ENCODE results near the gene ERCC1.
"Not testable (repeated sequence)": the region's sequence is repeated elsewhere in the genome, so short reads cannot be mapped to it uniquely, and the experiment has no call there.

Gene ERCC1

GRCh38 chr19:45419895-45420294 lies 3.8 kb downstream of the ERCC1 start:
- DNase-seq (ENCODE audit: low read depth): no peak
- H3K4me3 ChIP-seq (ENCODE audit: low read depth, low read length): no peak overlapping the region
- TF ChIP-seq, protein P1, sequence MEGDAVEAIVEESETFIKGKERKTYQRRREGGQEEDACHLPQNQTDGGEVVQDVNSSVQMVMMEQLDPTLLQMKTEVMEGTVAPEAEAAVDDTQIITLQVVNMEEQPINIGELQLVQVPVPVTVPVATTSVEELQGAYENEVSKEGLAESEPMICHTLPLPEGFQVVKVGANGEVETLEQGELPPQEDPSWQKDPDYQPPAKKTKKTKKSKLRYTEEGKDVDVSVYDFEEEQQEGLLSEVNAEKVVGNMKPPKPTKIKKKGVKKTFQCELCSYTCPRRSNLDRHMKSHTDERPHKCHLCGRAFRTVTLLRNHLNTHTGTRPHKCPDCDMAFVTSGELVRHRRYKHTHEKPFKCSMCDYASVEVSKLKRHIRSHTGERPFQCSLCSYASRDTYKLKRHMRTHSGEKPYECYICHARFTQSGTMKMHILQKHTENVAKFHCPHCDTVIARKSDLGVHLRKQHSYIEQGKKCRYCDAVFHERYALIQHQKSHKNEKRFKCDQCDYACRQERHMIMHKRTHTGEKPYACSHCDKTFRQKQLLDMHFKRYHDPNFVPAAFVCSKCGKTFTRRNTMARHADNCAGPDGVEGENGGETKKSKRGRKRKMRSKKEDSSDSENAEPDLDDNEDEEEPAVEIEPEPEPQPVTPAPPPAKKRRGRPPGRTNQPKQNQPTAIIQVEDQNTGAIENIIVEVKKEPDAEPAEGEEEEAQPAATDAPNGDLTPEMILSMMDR (IDR thresholded peaks at IDR 0.05; ENCODE audit: control insufficient read depth, extremely low read depth, insufficient read depth): no peak

DNA sequence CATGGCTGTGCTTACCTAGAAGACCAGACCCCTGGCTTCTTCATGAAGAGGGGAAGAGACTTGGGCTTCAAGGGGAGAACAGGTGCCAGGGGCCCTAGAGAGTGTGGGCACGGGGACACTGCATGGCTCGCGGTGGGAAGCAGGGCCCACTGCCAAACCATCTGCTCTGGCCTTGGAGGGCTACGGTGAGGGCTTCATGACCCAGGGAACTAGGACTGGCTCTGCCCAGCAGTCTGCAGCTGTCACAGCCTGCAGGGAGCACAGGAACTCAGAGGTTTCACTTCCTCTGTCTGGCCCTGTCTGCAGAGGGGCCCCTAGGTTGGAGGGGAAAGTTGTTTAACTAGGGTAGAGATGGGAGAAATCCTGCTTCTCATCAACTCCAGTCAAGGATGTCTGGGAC lies 4.3 kb downstream of the ERCC1 start:
- DNase-seq (ENCODE audit: low read depth): no peak
- TF ChIP-seq, protein P1 (IDR thresholded peaks at IDR 0.05; ENCODE audit: control insufficient read depth, extremely low read depth, insufficient read depth): no peak
- no peak overlapping the region for H3K4me3 ChIP-seq (ENCODE audit: low read depth, low read length)

DNA sequence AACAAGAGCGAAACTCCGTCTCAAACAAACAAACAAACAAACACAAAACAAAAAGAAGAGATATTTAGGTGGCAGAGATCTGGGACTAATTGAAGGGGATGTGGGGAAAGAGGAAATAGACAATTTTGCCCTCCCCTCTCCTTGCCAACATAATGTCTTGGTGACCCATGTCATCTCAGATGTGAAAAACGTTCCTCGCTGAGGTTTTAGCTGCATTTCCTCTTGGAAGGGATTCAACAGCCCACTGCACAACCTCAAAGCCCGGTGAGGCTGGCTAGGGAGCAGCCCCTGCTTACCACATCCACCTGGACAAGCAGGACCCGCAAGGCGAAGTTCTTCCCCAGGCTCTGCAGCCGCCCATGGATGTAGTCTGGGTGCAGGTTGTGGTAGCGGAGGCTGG lies 4.9 kb downstream of the ERCC1 start:
- TF ChIP-seq, protein P1 (IDR thresholded peaks at IDR 0.05; ENCODE audit: control insufficient read depth, extremely low read depth, insufficient read depth): no peak
- H3K4me3 ChIP-seq (ENCODE audit: low read depth, low read length): no peak overlapping the region

DNA sequence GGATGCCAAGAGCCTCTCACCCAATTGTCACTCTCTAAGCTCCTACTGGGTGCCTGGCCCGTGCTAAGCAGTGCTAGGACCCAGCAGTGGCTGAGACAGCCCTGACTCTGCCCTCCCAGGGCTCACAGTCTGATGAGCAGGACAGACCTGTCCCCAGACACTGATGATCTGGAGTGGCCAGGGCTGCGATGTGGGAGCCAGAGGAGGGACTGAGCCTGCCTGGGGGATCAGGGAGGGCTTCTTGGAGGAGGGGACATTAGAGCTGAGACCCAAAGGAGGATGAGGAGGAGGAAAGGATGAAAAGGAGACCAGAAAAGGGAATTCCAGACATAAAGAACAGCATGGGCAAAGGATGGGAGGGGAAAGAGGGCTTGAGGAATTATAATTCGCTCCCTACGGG lies 6.6 kb downstream of the ERCC1 start:
- DNase-seq (ENCODE audit: low read depth): no peak
- no peak overlapping the region for H3K4me3 ChIP-seq (ENCODE audit: low read depth, low read length)
- TF ChIP-seq, protein P1 (IDR thresholded peaks at IDR 0.05; ENCODE audit: control insufficient read depth, extremely low read depth, insufficient read depth): no peak

More for the DNA sequence above, 4.9 kb downstream of the ERCC1 start:
- no peak for DNase-seq (ENCODE audit: low read depth)

- no peak overlapping the region for H3K4me3 ChIP-seq (ENCODE audit: low read depth, low read length)
- no peak for DNase-seq (ENCODE audit: low read depth)
- TF ChIP-seq, protein P1 (IDR thresholded peaks at IDR 0.05; ENCODE audit: control insufficient read depth, extremely low read depth, insufficient read depth): no peak
Observed at GRCh38 chr19:45414468-45414867, 9.2 kb downstream of the ERCC1 start.

DNA sequence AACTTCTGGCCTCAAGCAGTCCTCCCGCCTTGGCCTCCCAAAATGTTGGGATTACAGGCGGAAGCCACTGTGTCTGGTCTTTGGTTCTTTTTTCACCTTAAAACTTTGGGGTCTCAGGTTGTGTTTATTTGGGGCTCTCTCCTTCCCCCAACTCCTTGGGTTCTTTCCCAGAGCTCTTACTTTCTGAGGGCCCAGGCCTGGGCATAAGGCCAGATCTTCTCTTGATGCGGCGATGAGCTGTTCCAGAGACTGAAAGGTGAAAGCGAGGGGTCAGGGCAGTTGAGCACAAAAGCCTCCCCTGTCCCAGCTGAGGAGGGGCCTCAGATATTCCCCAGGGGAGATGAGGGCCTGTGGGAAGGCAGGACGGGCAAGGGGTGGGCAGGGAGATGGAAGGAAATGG lies 10.2 kb downstream of the ERCC1 start:
- DNase-seq (ENCODE audit: low read depth): no peak
- TF ChIP-seq, protein P1 (IDR thresholded peaks at IDR 0.05; ENCODE audit: control insufficient read depth, extremely low read depth, insufficient read depth): no peak
- no peak overlapping the region for H3K4me3 ChIP-seq (ENCODE audit: low read depth, low read length)

- H3K4me3 ChIP-seq (ENCODE audit: low read depth, low read length); DNase-seq (ENCODE audit: low read depth): not testable (repeated sequence)
Observed at GRCh38 chr19:45410330-45410729, 13.4 kb downstream of the ERCC1 start.

GRCh38 chr19:45409557-45409920 lies 14.2 kb downstream of the ERCC1 start:
- TF ChIP-seq, protein P1 (IDR thresholded peaks at IDR 0.05; ENCODE audit: control insufficient read depth, extremely low read depth, insufficient read depth): no peak
- no peak overlapping the region for H3K4me3 ChIP-seq (ENCODE audit: low read depth, low read length)
- DNase-seq (ENCODE audit: low read depth): no peak

Measured in LNCaP clone FGC (cell line).